GM12864 (cell line): ENCODE results near the gene SUPT4H1.

ENCODE experiments used
- DNase-seq: peaks from one replicate; pipeline ENCODE4 v3.0.0-alpha.2; 2011; ENCODE audit warnings: low read depth
- H3K4me3 ChIP-seq: 2 replicates; pipeline ENCODE4 v1.5.1; 2011; ENCODE audit warnings: mild to moderate bottlenecking, low read depth, low read length, control low read depth
- CTCF ChIP-seq: IDR thresholded peaks from 2 replicates; pipeline ENCODE4 v1.5.1; 2011; ENCODE audit warnings: low read depth, mild to moderate bottlenecking, moderate library complexity, low read length, control low read depth, inconsistent platforms; ENCODE audit errors: missing control alignments

The SUPT4H1 gene

GRCh38 chr17:58330997-58331814, 20.8 kb downstream of the SUPT4H1 start:
- H3K4me3 ChIP-seq: peak overlapping the region; percentile 97
- peak; percentile 66 for DNase-seq

DNA sequence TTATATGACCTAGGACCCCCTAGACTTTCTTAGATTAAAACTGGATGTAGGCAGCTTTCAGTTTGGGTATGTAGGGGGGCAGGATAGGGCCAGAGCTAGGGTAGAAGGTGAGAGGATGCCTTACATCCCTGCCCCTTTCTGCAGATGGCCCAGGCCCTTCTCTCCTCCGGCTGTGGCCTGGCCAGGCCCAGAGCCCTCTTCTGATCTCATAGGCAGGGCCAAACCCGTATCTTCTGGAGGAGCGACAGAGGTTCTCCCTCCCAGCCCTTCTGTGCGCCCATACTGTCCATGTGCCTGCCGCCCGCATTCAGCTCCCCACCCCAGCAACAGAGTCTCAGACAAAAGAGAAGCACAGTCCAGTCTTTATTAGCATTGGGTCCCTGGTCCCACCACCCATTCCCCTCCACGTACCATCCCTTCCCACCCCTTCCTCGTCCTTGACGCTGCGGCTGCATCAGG, 21.4 kb downstream of the SUPT4H1 start:
- no peak for DNase-seq
- TF ChIP-seq CTCF: no peak
- H3K4me3 ChIP-seq: peak overlapping the region; percentile 97

More at GRCh38 chr17:58330997-58331814, 20.8 kb downstream of the SUPT4H1 start:
- no peak for TF ChIP-seq CTCF

GRCh38 chr17:58329810-58330537, 22.0 kb downstream of the SUPT4H1 start:
- DNase-seq: peak; percentile 93
- peak overlapping the region; percentile 97 for H3K4me3 ChIP-seq
- no peak for TF ChIP-seq CTCF

DNA sequence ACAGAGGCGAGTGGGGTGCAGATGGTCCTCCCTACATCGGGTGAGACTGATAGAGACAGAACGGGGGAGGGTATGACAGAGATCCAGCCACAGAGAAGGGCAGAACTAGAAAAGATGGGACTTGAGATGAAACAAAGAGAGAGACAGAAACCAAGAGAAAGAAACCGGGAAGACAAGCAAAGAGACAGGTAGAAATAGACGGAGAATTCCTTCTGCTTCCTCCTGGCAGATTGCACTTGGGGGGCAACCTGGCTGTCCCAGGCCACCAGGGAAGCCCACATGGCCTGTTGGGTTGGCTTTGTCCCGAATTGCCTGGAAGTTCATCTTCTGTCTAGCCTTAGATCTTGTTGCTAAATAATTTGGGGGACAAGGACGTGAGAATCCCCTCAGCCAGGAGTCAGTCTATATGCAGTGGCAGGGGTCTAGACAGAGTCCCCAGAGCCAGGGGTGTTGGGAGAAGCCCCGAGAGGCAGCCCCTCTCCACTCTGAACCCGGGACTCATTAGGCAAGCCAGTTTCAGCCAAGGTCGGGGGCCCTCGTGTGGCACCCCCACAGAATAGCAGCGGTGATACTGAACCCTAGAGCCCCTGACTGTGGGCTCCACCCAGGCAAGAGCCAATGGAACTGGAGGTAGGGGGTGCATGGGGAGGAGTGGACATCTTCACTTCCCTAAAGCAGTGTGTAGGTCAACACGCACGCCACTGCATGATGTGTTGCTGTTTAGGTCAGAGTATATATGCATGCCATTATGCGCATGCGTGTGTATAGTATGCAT, 22.8 kb downstream of the SUPT4H1 start:
- H3K4me3 ChIP-seq: peak overlapping the region; percentile 41
- peak; percentile 61 for TF ChIP-seq CTCF
- DNase-seq: peak; percentile 97

- peak within 1 kb of the TSS; percentile 41 for H3K4me3 ChIP-seq
- no peak for TF ChIP-seq CTCF
- peak; percentile 91 for DNase-seq
These were observed 23.6 kb downstream of the SUPT4H1 start, which contains the start of gene TSPOAP1 for GRCh38 chr17:58328195-58329034. TSPOAP1 (minus strand) TSS chr17:58328795; CDS start chr17:58327920, 875 bp downstream.
